ENCODE data around the gene BEST1. TPM values are rescaled to one million over a fixed set of nuclear protein-coding genes. Genes with fewer than 3 reads are reported as not detected.

The BEST1 gene
- total and polyA plus RNA-seq, 2 of the 13 experiments (the other 11 are each of a cell fraction or from before 2014, with no cell fraction given): 0.09 to 0.65 TPM

DNA sequence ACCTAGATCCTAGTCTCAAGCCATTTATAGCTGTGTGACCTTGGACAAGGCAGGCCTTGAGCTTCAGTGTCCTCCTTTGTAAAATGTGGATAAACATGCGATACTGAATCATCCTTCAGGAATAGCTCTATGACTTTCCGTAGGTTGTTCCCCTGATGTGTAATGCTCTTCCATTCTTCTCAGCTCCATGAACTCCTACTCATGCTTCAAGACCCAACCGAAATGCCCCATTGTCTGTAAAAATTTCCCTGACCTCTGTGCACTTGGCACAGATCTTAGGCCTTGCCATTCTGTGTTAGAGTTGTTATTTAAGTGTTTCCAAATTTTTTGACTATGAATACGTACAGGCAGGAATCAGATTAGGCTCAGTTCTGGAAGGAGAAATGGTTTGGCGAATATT lies 3.3 kb upstream of the BEST1 start:
- POLR2A ChIA-PET: interaction anchor here (0.6 to 10.3 kb wide), 8 partner anchors 15 to 132 kb away, joined by 3 to 138 read pairs (median 14); partner anchors contain the start of gene FTH1
- CTCF ChIA-PET (ENCODE audit: low intra/inter-chr PET ratio, low total read pairs): interaction anchor here (1.2 to 4.9 kb wide), 6 partner anchors 48 to 149 kb away, joined by 3 to 124 read pairs (median 6); no protein-coding TSS in a partner anchor
- WGBS (ENCODE audit: low lambda C conversion rate): 57% methylated on average over 5 of the region's 5 CpGs
- Histone ChIP-seq H3K9me3 (ENCODE audit: low read length) (no peaks in the 10 kb centered on the region), H3K4me2 (ENCODE audit: low read depth, low read length) (no peak overlapping the region), H4K20me1 (ENCODE audit: insufficient read depth, low read length) (no peaks in the 10 kb centered on the region), H3K4me1 (ENCODE audit: insufficient read depth, low read length) (peaks cover 21% of the 10 kb centered on the region; the same call in 1 of the 2 replicates), H3K79me2 (ENCODE audit: insufficient read depth, low read length) (no peaks in the 10 kb centered on the region), H3K27ac (ENCODE audit: extremely low read length, insufficient read depth, low read length) (no peak overlapping the region), H3K4me3 (replicated peaks in 1 of 3; ENCODE audit: insufficient read depth in 1 of 3, low read depth in 2 of 3, low read length in 3 of 3) (no peak overlapping the region), H3K9ac (ENCODE audit: insufficient read depth, low read depth, low read length) (no peak overlapping the region), H3K36me3 (replicated peaks in 1 of 2; ENCODE audit: control insufficient read depth in 1 of 2, insufficient read depth in 2 of 2, low read length in 2 of 2) (no peaks in the 10 kb centered on the region), H2AFZ (ENCODE audit: low read length) (no peak overlapping the region), H3K27me3 (ENCODE audit: control insufficient read depth in 1 of 2, insufficient read depth in 2 of 2, low read length in 2 of 2) (peaks cover 1 to 19% of the 10 kb centered on the region in 2 experiments; a peak in 3 of 5 replicates)
- ATAC-seq (no peak), FAIRE-seq (no peak), DNase-seq (ENCODE audit: low spot score) (no peak)
- in situ Hi-C loops (cut with HindIII; ENCODE audit: extremely low pct_ligation_motif_present, low pct_unique_long_range_greater_than_20kb): loop anchor here (5.0 kb wide), 2 partner anchors 50 to 110 kb away; no protein-coding TSS in a partner anchor
- TF ChIP-seq KDM5B (CRISPR knock-in tag; IDR thresholded peaks at IDR 0.05; ENCODE audit: borderline replicate concordance): no peak
- TF ChIP-seq, protein P1, sequence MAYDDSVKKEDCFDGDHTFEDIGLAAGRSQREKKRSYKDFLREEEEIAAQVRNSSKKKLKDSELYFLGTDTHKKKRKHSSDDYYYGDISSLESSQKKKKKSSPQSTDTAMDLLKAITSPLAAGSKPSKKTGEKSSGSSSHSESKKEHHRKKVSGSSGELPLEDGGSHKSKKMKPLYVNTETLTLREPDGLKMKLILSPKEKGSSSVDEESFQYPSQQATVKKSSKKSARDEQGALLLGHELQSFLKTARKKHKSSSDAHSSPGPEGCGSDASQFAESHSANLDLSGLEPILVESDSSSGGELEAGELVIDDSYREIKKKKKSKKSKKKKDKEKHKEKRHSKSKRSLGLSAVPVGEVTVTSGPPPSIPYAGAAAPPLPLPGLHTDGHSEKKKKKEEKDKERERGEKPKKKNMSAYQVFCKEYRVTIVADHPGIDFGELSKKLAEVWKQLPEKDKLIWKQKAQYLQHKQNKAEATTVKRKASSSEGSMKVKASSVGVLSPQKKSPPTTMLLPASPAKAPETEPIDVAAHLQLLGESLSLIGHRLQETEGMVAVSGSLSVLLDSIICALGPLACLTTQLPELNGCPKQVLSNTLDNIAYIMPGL (CRISPR knock-in tag; IDR thresholded peaks at IDR 0.05; ENCODE audit: borderline replicate concordance in 1 of 2, low read depth in 1 of 2): 0 out of 4 replicates have a peak, but pooled peaks of 1 of the 2 experiments have one; percentile 5
- intact Hi-C loops (cut with micrococcal nuclease; ENCODE audit: unreplicated experiment): loop anchor here (1.0 to 5.0 kb wide), 4 partner anchors 48 to 160 kb away; no protein-coding TSS in a partner anchor
- no TSS peak for BruUV-seq (replicated peaks)

DNA sequence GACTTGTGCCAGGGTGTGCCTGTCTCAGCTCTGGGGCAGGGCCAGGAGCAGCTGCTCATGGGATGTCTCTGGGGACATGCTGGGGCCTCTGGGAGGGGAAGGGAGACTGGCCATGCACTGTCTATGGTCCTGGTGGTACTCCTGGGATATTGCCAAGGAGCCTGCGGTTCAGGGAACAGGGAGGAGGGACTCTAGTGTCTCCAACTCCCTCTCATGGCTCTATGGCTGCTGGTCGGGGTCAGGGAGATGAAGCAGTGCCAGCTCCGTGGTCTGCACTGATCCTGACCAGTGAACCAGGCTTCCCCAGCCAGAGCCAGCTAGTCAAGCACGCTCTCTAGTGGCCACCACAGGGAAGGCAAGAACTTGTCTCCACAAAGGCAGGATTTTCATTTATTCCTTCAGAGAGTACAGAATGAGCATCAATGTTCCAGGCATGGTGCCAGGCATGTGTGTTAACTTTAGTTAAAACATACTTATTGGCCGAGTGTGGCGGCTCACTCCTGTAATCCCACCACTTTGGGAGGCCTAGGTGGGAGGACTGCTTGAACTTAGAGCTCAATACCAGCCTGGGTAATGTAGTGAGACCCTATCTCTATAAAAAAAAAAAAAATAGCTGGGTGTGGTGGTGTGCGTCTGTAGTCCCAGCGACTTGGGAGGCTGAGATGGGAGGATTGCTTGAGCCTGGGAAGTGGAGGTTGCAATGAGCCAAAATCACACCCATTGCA lies 2.5 kb upstream of the BEST1 start:
- ATAC-seq: peak; percentile 85
- no peak overlapping the region for H2AFZ ChIP-seq (ENCODE audit: low read length)
- TF ChIP-seq ZNF101 (CRISPR knock-in tag; IDR thresholded peaks at IDR 0.05; ENCODE audit: borderline replicate concordance, low read depth): no peak
- TF ChIP-seq KMT2B (CRISPR knock-in tag; IDR thresholded peaks at IDR 0.05): no peak
- peak; percentile 51; the same call in 1 of the 2 replicates for TF ChIP-seq ZNF331 (CRISPR knock-in tag; IDR thresholded peaks at IDR 0.05)
- no peak for TF ChIP-seq AGO2 (optimal IDR thresholded peaks at IDR 0.05; ENCODE audit: low read depth, low read length)
- no peak for TF ChIP-seq THYN1 (CRISPR knock-in tag; IDR thresholded peaks at IDR 0.05; ENCODE audit: borderline replicate concordance, low read depth)
- no peak for TF ChIP-seq ZNF839 (CRISPR knock-in tag; IDR thresholded peaks at IDR 0.05; ENCODE audit: borderline replicate concordance)
- TF ChIP-seq, protein P2, sequence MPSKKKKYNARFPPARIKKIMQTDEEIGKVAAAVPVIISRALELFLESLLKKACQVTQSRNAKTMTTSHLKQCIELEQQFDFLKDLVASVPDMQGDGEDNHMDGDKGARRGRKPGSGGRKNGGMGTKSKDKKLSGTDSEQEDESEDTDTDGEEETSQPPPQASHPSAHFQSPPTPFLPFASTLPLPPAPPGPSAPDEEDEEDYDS (CRISPR knock-in tag; IDR thresholded peaks at IDR 0.05): no peak
- no peak for TF ChIP-seq RARG (CRISPR knock-in tag; IDR thresholded peaks at IDR 0.05; ENCODE audit: low read depth)
- TF ChIP-seq FOXK1 (CRISPR knock-in tag; IDR thresholded peaks at IDR 0.05; ENCODE audit: borderline replicate concordance, low read depth): no peak
- no peak for TF ChIP-seq AHR (CRISPR knock-in tag; IDR thresholded peaks at IDR 0.05)
- no peak for TF ChIP-seq IRX3 (CRISPR knock-in tag; IDR thresholded peaks at IDR 0.05; ENCODE audit: borderline replicate concordance, low read depth)
- TF ChIP-seq ZFP36L2 (CRISPR knock-in tag; IDR thresholded peaks at IDR 0.05): no peak

More for the DNA sequence above, 2.5 kb upstream of the BEST1 start:
- in situ Hi-C loops (cut with HindIII; ENCODE audit: extremely low pct_ligation_motif_present, low pct_unique_long_range_greater_than_20kb) (loop anchor here (5.0 kb wide), 2 partner anchors 50 to 110 kb away; no protein-coding TSS in a partner anchor), intact Hi-C loops (cut with micrococcal nuclease; ENCODE audit: unreplicated experiment) (loop anchor here (1.0 to 5.0 kb wide), 4 partner anchors 48 to 160 kb away; no protein-coding TSS in a partner anchor)
- Histone ChIP-seq H3K9me3 (ENCODE audit: low read length) (no peaks in the 10 kb centered on the region), H3K4me2 (ENCODE audit: low read depth, low read length) (no peak overlapping the region), H3K4me1 (ENCODE audit: insufficient read depth, low read length) (peaks cover 21% of the 10 kb centered on the region; the same call in 1 of the 2 replicates), H3K9ac (ENCODE audit: insufficient read depth, low read depth, low read length) (no peak overlapping the region), H3K36me3 (replicated peaks in 1 of 2; ENCODE audit: control insufficient read depth in 1 of 2, insufficient read depth in 2 of 2, low read length in 2 of 2) (no peaks in the 10 kb centered on the region), H3K4me3 (replicated peaks in 1 of 3; ENCODE audit: insufficient read depth in 1 of 3, low read depth in 2 of 3, low read length in 3 of 3) (no peak overlapping the region), H3K27me3 (ENCODE audit: control insufficient read depth in 1 of 2, insufficient read depth in 2 of 2, low read length in 2 of 2) (peaks cover 1 to 19% of the 10 kb centered on the region in 2 experiments; a peak in 3 of 5 replicates), H3K27ac (ENCODE audit: extremely low read length, insufficient read depth, low read length) (no peak overlapping the region), H4K20me1 (ENCODE audit: insufficient read depth, low read length) (no peaks in the 10 kb centered on the region), H3K79me2 (ENCODE audit: insufficient read depth, low read length) (no peaks in the 10 kb centered on the region)
- under 1% methylated on average over 4 of the region's 8 CpGs for WGBS (ENCODE audit: low lambda C conversion rate)
- FAIRE-seq (peak; percentile 91), DNase-seq (ENCODE audit: low spot score) (peak; percentile 73)
- POLR2A ChIA-PET: interaction anchor here (0.6 to 10.3 kb wide), 11 partner anchors 14 to 134 kb away, joined by 3 to 138 read pairs (median 10); partner anchors contain the start of gene FTH1
- CTCF ChIA-PET (ENCODE audit: low intra/inter-chr PET ratio, low total read pairs): interaction anchor here (1.2 to 4.9 kb wide), 6 partner anchors 49 to 150 kb away, joined by 3 to 124 read pairs (median 6); no protein-coding TSS in a partner anchor
- no TSS peak for BruUV-seq (replicated peaks)
